Sigmoid colon (tissue), 4 donors: ENCODE measurements around the gene SIK2.

ENCODE experiments used
- EP300 ChIP-seq, 4 donors: sonication (generic); formaldehyde crosslinking; IDR thresholded peaks; one replicate each; pipeline ENCODE4 v1.6.1; 2017; ENCODE audit warnings: antibody characterized with exemption in 4 of 4
- TF ChIP-seq, protein P1 (sequence below), 4 experiments: fragments of 450-650 bp in 3 of 4; fragments of 200-600 bp in 1 of 4; IDR thresholded peaks; one replicate each; pipeline ENCODE4 v1.5.1; 2016 to 2019; ENCODE audit warnings: antibody characterized with exemption in 4 of 4, mild to moderate bottlenecking in 3 of 4, moderate library complexity in 2 of 4

DNA sequence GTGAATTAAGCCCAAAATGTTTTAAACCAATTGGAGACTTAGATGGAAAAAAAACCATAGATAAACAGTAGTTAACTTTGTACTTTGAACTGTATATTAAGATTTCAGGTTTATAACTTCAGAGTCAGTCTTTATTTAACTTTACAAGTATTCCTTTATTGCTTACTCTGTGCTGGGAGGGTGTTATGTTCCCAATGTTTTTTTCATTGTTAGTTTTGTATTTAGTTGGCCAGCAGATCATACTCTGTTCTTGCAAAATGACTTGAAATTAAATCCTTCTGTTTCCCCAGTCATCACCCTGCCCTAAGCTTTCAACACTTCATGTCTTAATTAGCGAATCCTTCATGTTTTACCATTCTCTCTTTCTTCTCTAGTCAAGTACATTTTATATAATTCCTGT is 25.3 kb downstream of the SIK2 start:
- TF ChIP-seq, protein P1, sequence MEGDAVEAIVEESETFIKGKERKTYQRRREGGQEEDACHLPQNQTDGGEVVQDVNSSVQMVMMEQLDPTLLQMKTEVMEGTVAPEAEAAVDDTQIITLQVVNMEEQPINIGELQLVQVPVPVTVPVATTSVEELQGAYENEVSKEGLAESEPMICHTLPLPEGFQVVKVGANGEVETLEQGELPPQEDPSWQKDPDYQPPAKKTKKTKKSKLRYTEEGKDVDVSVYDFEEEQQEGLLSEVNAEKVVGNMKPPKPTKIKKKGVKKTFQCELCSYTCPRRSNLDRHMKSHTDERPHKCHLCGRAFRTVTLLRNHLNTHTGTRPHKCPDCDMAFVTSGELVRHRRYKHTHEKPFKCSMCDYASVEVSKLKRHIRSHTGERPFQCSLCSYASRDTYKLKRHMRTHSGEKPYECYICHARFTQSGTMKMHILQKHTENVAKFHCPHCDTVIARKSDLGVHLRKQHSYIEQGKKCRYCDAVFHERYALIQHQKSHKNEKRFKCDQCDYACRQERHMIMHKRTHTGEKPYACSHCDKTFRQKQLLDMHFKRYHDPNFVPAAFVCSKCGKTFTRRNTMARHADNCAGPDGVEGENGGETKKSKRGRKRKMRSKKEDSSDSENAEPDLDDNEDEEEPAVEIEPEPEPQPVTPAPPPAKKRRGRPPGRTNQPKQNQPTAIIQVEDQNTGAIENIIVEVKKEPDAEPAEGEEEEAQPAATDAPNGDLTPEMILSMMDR (IDR thresholded peaks at IDR 0.05) = no peak
- TF ChIP-seq EP300 (IDR thresholded peaks at IDR 0.05) = no peak
